Measurements from ENCODE around the gene GZMB. TPM values are rescaled to one million over a fixed set of nuclear protein-coding genes. Genes with fewer than 3 reads are reported as not detected.

The GZMB gene
- total and polyA plus RNA-seq, 2 donors (not counting 3 experiments of a cell fraction or from before 2014, with no cell fraction given) = not detected

GRCh38 chr14:24665440-24665991, 31.5 kb upstream of the GZMB start:
- no peak overlapping the region for H2AFZ ChIP-seq (ENCODE audit: low read depth, low read length)
- no peak overlapping the region for H3K9ac ChIP-seq (replicated peaks; ENCODE audit: extremely low read depth, insufficient read depth, low read length)
- ChIA-PET CTCF (interaction anchor here (0.6 kb wide), 1 partner anchor 766 kb away, joined by 3 read pairs; no protein-coding TSS in a partner anchor), POLR2A (no interaction called here)
- intact Hi-C loops (cut with micrococcal nuclease) (no loop called here), dilution Hi-C loops (cut with MboI; ENCODE audit: extremely low pct_ligation_motif_present, low sequenced_read_pairs) (no loop called here)
- no peaks in the 10 kb centered on the region for H3K4me1 ChIP-seq (ENCODE audit: control insufficient read depth, extremely low read depth, insufficient read depth, low read length)
- no peak overlapping the region for H3K4me3 ChIP-seq (replicated peaks in 1 of 3; ENCODE audit: insufficient read depth in 1 of 3, low read depth in 1 of 3, low read length in 3 of 3)
- no peaks in the 10 kb centered on the region for H3K9me3 ChIP-seq (replicated peaks; ENCODE audit: control insufficient read depth, insufficient read depth, low read length)
- H3K4me2 ChIP-seq (ENCODE audit: insufficient read depth, low read length) = no peak overlapping the region
- no peaks in the 10 kb centered on the region for H3K79me2 ChIP-seq (ENCODE audit: control insufficient read depth, insufficient read depth, low read length)
- H3K36me3 ChIP-seq (ENCODE audit: control insufficient read depth in 2 of 2, extremely low read depth in 1 of 2, insufficient read depth in 2 of 2, low read length in 2 of 2) = no peaks in the 10 kb centered on the region
- no peak for DNase-seq (ENCODE audit: low read depth, low spot score)
- no peak for TF ChIP-seq CTCF (IDR thresholded peaks at IDR 0.05; ENCODE audit: extremely low read depth in 1 of 2, insufficient read depth in 1 of 2, low read depth in 1 of 2, low read length in 2 of 2)
- TF ChIP-seq FOS (IDR thresholded peaks at IDR 0.05; ENCODE audit: borderline replicate concordance, insufficient read depth, low read length) = no peak
- TF ChIP-seq POLR2AphosphoS5 (IDR thresholded peaks at IDR 0.05; ENCODE audit: insufficient read depth, low read depth, low read length) = no peak
- no peak for TF ChIP-seq JUN (IDR thresholded peaks at IDR 0.05; ENCODE audit: borderline replicate concordance, insufficient read depth, insufficient read length, low read depth)
- TF ChIP-seq MAX (IDR thresholded peaks at IDR 0.05; ENCODE audit: insufficient read depth, insufficient read length) = no peak
- no peak for TF ChIP-seq MYC (IDR thresholded peaks at IDR 0.05; ENCODE audit: low read depth, low read length)
- TF ChIP-seq EZH2 (IDR thresholded peaks at IDR 0.05; ENCODE audit: borderline replicate concordance, low read depth, low read length, severe bottlenecking) = no peak
- TF ChIP-seq POLR2A (IDR thresholded peaks at IDR 0.05; ENCODE audit: low read depth, low read length) = no peak
- no peak for TF ChIP-seq GATA2 (IDR thresholded peaks at IDR 0.05; ENCODE audit: insufficient read depth, insufficient read length, low read depth, low read length)
- H3K27ac ChIP-seq (ENCODE audit: insufficient read depth, low read depth, low read length) = no peak overlapping the region
- no peak for FAIRE-seq
- H3K27me3 ChIP-seq (ENCODE audit: control insufficient read depth in 2 of 2, insufficient read depth in 2 of 2, low read length in 2 of 2) = no peaks in the 10 kb centered on the region
- H4K20me1 ChIP-seq (replicated peaks; ENCODE audit: control insufficient read depth, extremely low read depth, insufficient read depth, low read length) = no peaks in the 10 kb centered on the region
- no peaks in the 10 kb centered on the region for H3K9me1 ChIP-seq (replicated peaks; ENCODE audit: control insufficient read depth, extremely low read depth, insufficient read depth, low read length)
- BruUV-seq (replicated peaks) = no TSS peak
